ENCODE results near the gene RIC8B.

Gene RIC8B

DNA sequence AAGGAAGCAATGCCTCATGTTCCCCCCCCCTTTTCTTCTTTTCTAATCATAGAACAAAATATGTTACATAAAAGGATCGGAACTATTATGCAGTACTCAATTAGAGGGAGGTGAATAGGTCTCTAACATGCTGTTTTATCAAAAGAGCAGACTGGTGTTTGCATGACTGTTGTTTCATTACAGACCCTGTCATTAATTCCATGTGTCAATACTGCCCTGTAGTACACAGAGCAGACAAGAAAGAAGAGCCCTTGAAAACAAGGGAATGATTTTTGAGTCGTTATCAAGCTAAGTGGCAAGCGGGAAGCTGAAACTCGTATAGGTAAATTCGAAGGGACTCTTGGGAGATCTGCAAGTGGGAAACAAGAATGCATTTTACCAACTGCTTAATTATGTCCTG, 104.3 kb downstream of the RIC8B start:
- DNase-seq = peak; percentile 87

DNA sequence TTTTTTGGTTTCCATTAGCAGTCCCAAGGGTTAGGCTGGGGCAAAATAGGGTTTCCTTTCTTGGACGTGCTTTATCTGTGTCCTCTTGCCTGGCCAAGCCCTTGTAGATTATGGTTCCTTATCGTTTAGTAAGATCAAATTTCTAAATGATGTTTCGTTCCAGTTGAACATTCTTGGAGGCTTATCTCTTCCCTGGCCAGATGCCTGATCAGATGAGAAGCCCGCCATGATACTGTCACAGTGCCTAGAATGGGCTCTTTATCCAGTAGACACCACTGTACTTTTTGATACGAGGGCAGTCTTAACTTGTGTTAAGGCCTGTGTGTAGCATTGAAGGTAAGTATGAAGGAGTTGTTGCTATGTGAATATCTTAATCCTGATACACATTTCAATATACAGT, 105.1 kb downstream of the RIC8B start:
- no peak for DNase-seq

DNA sequence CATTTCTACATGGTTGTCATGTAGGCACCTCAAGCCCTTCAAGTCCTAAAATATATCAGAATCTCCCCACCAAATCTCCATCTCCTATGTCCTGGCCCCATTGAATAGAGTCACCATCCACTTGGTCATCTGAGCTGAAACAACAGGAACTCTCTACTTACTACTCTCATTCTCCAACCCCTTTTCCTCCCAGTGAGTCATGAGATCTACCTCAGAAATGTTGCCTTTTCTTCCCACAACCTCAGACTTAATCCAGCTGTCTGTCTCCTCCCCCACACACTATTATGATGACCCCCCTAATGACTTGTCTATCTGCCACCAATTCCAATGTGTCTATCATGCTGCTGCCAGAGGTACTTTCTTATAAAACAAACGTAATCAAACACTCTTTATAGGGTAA, 108.9 kb downstream of the RIC8B start:
- DNase-seq = no peak

DNA sequence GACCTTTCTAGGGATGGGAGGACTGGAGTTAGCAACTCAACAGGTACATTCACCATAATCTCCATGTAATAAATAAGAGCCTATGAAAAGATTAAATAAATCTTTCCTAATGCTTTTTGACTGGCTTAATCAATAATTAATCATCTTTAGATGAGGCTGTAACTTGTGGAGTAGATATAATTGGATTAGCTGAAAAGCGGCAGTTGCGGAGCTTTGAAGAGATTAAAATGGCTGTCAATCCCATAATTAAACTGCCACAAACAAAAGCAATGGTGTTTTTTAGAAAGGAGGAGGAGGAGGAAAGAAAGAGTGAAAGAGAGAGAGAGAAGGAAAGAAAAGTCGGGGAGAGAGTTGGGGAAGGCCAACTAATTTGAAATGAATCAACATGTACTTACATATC, 110.5 kb downstream of the RIC8B start:
- no peak for DNase-seq

DNA sequence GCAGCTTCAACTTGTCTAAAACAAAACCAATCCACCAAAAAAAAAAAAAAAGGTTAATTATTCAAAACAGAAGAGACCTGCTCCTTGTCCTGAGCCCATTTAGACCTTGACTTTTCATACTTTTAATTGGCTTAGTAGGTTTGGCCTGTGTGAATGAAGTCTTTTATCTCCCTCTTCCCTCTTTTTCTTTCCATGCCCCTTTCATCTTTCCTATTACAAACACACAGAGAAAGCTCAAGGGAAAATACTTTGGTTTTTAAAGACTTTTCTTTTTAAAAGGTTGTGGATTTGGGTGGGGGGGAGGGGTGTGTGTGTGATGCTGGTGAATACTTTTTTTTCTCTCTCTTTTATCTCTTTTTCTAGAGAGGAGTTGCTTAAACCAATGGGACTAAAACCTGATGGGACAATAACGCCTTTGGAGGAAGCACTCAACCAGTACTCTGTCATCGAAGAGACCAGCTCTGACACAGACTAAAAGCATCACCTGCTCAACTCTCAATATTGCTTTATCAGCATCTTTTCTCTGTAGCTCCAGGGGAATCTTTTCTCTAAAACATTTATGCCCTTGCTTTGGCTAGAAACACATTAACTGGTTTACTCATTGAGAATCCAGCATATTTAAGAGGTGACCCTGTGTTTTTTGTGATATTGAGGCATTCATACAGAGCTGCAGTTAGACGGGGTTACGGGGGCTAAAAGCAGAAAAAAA, 111.2 kb downstream of the RIC8B start:
- DNase-seq = no peak

DNA sequence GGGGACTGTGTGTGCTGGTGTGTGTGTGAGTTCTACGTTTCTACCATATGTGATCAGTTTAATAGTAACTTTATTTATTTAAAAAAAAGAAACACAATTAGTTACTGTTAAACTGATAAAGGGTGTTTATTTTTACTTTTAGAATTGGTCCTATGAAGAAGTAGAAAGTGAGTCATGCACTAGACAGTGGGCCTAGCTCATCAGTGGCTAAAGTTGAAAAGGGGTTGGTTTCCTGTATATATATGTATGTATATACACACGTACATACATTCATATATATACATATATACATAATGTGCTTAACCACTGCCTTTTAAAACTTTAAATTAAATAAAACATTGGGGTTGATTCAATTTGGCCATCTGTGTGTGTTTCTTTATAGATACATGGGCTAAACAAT, 112.5 kb downstream of the RIC8B start:
- DNase-seq = no peak

DNA sequence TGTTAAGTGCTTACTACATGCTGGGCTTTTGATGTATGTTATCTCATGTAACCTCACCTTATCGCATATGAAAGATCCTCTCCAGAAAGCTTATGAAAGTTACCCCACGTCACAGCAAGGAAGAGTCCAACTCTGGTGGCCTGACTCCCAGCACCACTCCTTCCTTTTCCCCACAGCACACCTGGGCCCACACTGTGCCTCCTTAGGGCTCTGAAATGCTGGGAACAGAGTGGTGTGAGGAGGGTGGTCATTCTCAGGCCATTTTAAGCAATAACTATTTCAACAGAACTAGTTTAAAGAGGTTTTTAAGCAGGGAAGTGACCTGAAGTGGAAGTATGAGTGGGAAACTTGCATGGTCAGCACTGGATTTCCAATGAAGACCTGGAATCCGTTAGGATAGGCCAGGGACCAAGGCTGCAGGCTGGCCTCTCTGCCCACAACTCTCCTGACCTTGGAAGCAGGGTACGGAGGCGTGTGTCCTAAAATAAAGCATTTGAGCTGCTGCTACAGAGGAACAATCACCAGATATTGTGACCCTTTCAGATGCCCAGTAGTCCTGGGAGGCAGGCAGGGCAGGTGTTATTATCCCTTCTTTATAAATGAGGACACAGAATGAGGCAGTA, 114.0 kb downstream of the RIC8B start:
- DNase-seq = no peak

DNA sequence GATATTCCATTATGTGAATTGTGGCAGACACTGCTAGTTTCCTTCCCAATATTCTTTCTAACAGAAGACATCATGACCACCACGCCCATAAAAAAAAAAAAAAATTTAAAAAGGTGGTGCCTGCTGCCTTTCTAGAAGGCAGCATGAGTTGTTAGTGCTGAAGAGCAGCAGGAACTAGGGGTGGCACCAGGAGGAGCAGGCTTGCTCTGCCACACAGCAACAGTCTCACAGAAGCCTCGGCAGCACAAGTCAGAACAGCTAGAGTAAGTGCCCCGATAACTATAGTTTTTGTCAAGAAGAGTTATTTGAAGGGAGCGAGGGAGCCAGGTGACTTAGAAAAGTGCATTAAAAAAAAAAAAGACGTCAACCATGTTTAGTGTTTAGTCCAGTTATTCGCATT, 114.8 kb downstream of the RIC8B start:
- DNase-seq = no peak

DNA sequence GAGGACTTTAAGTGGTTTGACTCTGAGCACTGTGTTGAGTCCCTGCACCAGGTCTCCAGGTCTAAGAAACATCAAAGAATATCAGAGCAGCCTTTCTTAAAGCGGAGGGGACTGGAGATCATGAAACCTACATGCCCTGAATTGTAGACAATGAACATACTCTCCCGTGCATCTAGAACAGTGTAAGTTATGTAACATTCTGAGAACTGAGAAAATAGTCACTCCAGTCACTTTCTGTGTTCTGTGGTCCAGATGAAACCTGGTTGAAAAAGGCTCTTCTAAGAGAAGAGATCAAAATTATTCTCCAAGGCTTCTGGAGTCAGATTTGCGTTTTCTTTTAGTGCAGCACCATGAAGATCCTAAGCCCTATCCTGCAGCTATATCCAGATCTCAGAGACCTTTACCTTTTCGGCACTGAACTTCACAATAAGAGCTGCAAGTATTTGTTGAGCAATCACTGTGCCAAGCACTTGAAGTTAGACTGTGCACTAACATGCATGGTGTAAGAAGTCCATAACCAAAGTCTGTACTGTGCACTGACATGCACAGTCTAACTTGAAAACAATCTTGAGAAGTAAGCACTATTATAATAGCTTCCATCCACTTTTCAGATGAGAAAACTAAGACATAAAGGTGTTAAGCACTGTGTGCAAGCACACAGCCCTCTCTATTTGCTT, 115.6 kb downstream of the RIC8B start:
- DNase-seq = no peak

DNA sequence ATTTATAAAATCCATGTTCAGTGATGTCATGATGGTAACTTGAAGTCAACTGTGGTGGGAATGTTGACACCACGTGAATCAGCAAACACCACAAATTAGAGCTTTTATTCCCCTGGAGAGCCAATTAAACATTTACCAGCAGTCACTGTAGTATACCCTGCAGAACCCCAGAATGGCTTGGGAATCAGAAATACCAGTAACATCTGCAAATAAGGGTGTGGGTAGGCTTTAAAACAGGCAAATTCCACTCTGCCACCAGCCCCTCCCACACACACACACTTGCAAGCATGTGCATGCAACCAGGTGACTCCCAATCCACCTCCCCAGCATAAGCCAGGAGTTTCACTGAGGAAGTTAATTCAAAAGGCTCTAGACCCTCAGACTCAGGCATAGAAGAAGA, 117.6 kb downstream of the RIC8B start:
- DNase-seq = peak; percentile 31

DNA sequence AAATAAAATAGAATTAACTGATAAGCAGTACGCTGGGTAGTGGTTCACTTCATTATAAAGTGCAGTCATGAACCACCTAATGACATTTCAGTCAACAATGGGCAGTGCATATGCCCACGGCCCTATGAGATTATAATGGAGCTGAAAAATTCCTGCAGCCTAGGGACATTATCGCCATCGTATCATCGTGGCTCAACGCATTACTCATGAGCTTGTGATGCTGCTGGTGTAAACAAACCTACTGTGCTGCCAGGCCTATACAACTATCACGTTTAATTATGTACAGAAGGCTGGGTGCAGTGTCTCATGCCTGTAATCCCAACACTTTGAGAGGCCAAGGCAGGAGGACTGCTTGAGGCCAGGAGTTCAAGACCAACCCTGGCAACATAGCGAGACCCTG, 119.0 kb downstream of the RIC8B start:
- no peak for DNase-seq

DNA sequence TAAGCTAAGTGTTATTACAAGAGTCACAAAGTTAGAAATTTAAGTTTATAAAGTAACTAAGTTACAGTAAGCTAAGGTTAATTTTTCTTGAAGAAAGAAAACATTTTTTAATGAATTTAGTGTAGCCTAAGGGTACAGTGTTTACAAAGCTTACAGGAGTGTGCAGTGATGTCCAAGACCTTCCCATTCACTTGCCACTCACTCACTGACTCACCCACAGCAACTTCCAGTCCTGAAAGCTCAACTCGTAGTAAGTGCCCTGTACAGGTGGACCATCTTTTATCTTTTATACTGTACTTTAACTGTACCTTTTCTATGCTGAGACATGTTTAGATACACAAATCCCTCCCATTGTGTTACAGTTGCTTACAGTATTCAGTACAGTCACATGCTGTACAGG, 120.3 kb downstream of the RIC8B start:
- no peak for DNase-seq

DNA sequence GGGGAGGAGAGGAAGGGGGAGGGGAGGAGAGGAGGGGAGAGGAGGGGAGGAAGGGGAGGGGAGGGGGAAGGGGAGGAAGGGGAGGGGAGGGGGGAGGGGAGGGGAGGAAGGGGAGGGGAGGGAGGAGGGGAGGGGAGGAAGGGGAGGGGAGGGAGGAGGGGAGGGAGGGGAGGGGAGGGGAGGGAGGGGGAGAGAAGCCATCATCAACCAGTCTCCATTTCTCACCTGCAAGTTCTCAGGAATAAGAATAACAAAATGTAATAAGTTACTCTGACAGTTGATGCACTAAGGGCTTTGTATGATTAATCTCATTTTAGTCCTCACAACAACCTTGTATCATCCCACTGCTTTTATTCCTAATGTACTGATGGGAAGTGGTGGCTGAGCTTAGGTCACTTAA, 122.1 kb downstream of the RIC8B start:
- no peak for DNase-seq

DNA sequence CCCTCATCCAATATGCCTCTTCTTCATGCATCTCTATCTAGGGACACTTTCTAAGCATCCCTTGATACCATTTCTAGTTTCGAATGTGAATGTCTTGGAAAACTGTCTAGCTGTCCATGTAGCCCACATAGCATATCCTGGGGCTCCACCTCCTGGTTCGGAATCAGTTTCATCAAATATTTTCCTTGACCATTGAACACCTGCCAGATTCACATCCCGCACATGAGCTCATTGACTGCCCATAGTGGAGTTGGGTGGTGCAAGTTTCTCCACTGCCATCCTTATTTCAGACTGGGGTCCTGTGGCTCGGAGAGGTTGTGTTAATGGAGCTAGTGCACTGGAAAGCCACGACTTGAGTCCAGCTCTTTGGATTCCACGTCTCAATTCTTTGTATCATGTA, 122.6 kb downstream of the RIC8B start:
- DNase-seq = peak; percentile 20

DNA sequence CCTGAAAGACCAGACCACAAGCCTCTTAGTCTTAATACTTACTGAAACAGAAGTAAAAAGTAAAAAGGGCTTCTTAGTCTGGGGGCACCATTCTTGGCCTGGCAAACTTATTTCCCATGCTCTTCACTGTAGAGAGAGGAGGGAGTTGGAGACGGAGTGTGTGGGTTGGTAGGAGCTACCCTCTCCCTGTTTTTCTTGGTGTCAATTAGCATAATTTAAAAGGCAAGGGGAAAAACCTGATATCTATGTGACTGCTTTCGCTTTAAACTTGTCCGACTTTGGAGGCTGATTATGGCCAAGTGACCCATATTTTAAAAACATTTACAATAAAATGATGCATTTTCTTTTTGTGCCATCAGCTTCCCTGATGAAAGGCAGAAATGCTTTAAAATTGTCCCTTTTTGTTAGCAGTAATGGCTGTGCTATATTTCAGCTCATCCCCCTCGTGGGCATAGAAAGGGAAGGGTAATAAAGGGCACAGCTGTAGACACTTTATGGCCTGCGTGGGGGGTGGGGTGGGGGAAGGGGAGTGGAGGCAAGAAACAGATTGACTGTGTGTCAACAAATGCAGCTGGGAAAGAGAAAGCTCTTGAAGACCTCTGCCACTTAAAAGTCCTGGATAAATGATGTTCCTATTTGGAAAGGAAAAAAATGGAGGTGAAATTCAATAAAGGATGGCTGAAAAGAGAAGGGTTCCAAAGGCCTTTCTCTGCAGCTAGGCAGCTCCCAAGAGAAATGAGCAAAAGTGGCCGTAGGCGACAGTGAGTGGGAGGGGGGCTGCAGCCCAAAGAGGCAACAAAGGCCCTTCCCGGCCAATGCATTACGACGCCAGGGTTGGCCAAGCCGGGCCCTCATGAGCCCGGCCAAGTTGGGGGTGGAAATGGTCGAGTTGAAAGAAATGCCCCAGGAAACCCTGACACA, 123.8 kb downstream of the RIC8B start:
- DNase-seq = peak; percentile 8

DNA sequence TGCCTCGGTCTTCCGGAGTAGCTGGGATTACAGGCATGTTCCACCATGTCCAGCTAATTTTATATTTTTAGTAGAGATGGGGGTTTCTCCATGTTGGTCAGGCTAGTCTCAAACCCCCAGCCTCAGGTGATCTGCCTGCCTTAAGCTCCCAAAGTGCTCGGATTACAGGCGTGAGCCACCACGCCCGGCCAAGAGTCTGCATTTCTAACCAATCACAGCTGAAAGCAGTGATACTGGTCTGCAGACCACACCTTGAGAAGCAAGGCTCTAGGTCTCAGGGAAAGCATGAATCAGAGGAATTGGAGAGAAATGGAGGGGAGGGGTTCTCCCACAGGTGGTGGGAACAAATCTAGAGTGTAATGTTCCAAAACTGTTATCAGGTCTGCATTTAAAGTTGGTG, 126.1 kb downstream of the RIC8B start:
- DNase-seq = no peak

DNA sequence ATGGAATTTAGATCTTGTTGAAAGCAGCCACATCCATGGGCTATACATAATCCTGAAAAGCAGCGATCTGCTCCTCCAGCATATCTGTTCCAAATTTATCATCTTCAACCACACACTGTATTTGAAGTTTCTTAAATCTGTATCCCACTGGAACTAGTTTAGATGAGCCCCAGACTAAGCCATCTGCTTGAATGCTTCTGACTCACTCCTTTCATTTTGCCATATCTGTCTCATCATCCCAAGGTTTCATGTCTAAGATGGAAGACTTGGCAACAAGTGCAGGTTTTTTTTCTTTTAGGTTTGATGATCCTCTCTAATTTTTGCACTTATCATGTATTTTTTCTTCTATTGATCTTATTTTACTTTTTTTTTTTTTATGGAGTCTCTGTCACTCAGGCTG, 126.8 kb downstream of the RIC8B start:
- DNase-seq = no peak

DNA sequence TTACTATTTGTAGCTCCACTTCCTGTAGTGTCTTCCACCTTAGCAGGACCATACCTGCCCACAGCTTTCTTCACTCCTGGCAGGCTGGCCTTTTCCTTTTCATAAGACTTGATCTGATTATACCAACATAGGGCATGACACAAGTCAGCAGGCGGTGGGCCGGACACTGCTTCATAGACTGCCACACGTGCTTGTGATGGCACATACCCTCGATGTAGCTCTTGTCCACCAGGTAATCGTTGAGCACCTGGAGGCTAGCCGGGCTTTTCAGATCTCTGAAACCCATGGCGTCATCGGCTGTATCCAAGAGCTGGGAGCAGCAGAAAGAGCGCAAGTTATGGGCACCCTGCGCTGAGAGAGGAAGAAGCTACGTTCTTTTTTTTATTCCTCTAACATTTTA, 127.6 kb downstream of the RIC8B start:
- no peak for DNase-seq

DNA sequence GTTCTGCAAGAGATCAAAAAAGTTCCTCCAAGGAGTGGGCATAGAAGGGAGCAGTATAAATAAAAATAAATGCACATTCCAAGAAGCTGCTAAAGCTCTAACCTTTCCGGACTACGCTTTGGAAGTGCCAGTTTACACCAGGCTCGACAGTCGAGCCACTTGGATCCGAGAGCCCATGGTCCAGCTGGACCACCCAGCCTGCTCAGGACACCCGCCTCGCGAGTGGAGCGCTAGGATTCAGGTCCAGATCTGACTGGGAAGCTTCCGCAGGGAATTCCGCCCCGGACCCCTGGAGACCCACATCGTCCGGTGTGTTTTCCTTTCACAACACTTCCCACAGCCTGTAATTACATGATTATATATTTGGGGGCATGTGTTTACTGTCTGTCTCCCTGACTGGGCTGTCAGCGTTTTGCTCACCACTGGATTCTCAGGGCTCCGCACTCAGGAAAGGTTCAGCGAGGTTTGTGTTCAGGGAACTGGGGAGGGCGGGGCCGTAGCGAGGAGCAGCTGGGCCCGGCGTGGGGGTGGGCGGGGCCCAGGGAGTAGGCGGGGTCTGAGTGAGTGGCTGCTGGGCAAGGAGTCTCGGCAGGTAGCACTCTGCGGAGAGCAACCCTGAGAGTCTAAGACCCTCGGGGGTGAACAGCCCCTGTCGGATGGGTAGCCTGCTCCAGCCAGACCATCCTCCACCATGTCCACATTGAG, 128.9 kb downstream of the RIC8B start:
- DNase-seq = peak; percentile 78

DNA sequence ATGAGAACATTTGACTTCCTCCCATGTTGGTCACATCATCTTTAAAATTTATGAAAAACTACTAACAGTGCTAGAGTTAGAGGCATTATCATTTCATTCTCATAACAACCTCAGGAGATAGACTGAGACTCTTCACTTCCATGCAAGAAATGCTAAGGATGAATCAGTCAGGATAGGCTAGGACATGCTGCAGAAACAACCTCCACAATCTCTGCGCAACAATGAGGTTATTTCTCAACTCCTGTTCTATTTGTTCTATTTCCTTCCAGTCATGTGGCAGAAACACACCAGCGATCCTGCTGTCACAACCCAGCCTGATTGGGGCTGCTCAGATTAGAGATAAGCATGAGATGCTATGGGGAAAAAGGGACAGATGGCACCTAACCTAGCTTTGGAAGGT, 132.2 kb downstream of the RIC8B start:
- no peak for DNase-seq

DNA sequence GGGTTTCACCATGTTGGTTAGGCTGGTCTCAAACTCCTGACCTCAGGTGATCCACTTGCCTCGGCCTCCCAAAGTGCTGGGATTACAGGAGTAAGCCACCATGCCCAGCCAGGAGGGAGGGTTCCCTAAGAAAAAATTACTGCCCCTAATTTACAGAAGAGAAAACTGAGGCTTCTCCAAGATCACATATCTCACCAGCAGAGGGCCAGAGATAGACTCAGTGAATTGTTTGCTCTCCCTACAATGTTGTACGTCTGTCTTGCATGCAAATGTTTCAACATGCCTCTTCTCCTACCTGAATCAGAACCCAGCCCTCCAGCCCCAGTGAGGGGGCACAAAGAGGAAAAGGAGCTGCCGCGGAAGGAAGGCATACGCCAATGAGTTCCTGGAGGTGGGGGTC, 132.9 kb downstream of the RIC8B start:
- DNase-seq = no peak

DNA sequence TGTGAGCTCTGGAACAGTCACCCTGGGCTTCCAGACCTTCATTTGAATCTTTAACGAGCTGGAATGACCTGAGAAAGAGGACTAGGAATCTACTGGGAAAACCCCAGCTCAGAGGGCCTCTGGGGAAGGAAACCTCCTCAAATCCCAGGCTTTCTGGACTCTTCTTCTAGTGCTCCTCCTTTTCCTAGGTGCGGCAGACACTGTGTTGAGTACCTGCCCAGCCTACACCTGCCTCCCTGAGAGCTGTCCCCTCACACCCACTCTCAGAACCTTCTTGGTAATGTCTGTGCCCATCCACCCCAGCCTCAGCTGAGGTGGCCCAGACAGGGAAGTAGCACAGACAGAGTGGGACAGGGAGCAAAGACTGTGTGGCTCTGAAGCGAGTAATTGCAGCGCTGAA, 133.4 kb downstream of the RIC8B start:
- no peak for DNase-seq

DNA sequence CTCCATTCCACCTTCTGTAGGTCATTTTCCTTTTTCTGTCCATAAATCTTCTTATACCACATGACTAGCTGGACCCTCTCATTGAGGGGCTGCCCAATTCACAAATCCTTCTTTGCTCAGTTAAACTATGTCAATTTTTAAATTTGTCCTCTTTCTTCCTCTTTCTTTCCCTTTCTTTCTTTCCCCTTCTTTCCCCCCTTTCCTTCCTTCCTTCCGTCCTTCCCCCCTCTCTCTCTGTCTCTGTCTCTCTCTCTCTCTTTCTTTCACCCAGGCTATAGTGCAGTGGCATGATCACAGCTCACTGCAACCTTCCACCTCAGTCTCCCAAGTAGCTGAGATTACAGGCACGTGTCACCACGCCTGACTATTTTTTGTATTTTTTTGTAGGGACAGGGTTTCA, 134.1 kb downstream of the RIC8B start:
- DNase-seq = no peak

Measured in NCI-H146 (cell line).